ENCODE measurements around the gene HSPA9.
"Not testable (repeated sequence)": the region's sequence is repeated elsewhere in the genome, so short reads cannot be mapped to it uniquely, and the experiment has no call there.

HSPA9 gene

GRCh38 chr5:138528744-138529469 is 46.3 kb downstream of the HSPA9 start:
- no peak for DNase-seq

- DNase-seq, result no peak
Observed at GRCh38 chr5:138528208-138528607, 47.0 kb downstream of the HSPA9 start.

GRCh38 chr5:138527170-138527569 is 48.0 kb downstream of the HSPA9 start:
- DNase-seq, result no peak

GRCh38 chr5:138523406-138523805 is 51.8 kb downstream of the HSPA9 start:
- DNase-seq, result no peak

GRCh38 chr5:138520971-138521370 is 54.2 kb downstream of the HSPA9 start:
- no peak for DNase-seq

- DNase-seq, result no peak
Observed at GRCh38 chr5:138517437-138517836, 57.8 kb downstream of the HSPA9 start.

- DNase-seq, result no peak
Observed at GRCh38 chr5:138515556-138516245, 59.5 kb downstream of the HSPA9 start.

- no peak for DNase-seq
Observed at GRCh38 chr5:138514021-138514420, 61.2 kb downstream of the HSPA9 start.

- DNase-seq, result no peak
Observed at GRCh38 chr5:138508958-138509357, 66.2 kb downstream of the HSPA9 start.

GRCh38 chr5:138507485-138507884 is 67.7 kb downstream of the HSPA9 start:
- not testable (repeated sequence) for DNase-seq

- no peak for DNase-seq
Observed at GRCh38 chr5:138506370-138507306, 68.6 kb downstream of the HSPA9 start.

- no peak for DNase-seq
Observed at GRCh38 chr5:138504799-138505198, 70.4 kb downstream of the HSPA9 start.

Measured in cerebellar nuclear complex (tissue), 1 donor.